Measurements from ENCODE around the gene TSGA10IP.

GRCh38 chr11:65953471-65953870, 8.2 kb downstream of the TSGA10IP start:
- TF ChIP-seq, protein P1, sequence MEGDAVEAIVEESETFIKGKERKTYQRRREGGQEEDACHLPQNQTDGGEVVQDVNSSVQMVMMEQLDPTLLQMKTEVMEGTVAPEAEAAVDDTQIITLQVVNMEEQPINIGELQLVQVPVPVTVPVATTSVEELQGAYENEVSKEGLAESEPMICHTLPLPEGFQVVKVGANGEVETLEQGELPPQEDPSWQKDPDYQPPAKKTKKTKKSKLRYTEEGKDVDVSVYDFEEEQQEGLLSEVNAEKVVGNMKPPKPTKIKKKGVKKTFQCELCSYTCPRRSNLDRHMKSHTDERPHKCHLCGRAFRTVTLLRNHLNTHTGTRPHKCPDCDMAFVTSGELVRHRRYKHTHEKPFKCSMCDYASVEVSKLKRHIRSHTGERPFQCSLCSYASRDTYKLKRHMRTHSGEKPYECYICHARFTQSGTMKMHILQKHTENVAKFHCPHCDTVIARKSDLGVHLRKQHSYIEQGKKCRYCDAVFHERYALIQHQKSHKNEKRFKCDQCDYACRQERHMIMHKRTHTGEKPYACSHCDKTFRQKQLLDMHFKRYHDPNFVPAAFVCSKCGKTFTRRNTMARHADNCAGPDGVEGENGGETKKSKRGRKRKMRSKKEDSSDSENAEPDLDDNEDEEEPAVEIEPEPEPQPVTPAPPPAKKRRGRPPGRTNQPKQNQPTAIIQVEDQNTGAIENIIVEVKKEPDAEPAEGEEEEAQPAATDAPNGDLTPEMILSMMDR (IDR thresholded peaks at IDR 0.05; ENCODE audit: low read depth, low read length, poor library complexity, severe bottlenecking), result no peak
- TF ChIP-seq EZH2phosphoT487 (IDR thresholded peaks at IDR 0.05; ENCODE audit: borderline replicate concordance, low read length), result no peak
